H9 (cell line): Measurements from ENCODE around the gene LTF. TPM values are rescaled to one million over a fixed set of nuclear protein-coding genes. Genes with fewer than 3 reads are reported as not detected.

ENCODE experiments used
- DNase-seq: peaks from one replicate; pipeline ENCODE4 v3.0.0-alpha.2; 2017
- H2AFZ ChIP-seq: one replicate; pipeline ENCODE4 v1.6.1; 2013; ENCODE audit warnings: mild to moderate bottlenecking, low read length, control low read depth, moderate library complexity
- H2AK5ac ChIP-seq: 2 replicates; pipeline ENCODE4 v1.6.1; 2013; ENCODE audit warnings: low read length, control low read depth, mixed read lengths; ENCODE audit not compliant: insufficient read length
- H2BK120ac ChIP-seq: one replicate; pipeline ENCODE4 v1.6.1; 2013; ENCODE audit warnings: low read depth, mild to moderate bottlenecking, low read length, control low read depth, inconsistent platforms; ENCODE audit not compliant: poor library complexity, severe bottlenecking
- H2BK12ac ChIP-seq: 2 replicates; pipeline ENCODE4 v1.6.1; 2013; ENCODE audit warnings: low read length, control low read depth, mixed read lengths, low read depth; ENCODE audit not compliant: insufficient read length
- H2BK15ac ChIP-seq: 2 replicates; pipeline ENCODE4 v1.6.1; 2013; ENCODE audit warnings: low read depth, low read length, control low read depth
- H2BK20ac ChIP-seq: one replicate; pipeline ENCODE4 v1.6.1; 2013; ENCODE audit warnings: low read depth, mild to moderate bottlenecking, low read length, control low read depth, inconsistent platforms; ENCODE audit not compliant: poor library complexity, severe bottlenecking
- H2BK5ac ChIP-seq: 2 replicates; pipeline ENCODE4 v1.6.1; 2013; ENCODE audit warnings: low read length, control low read depth, mixed read lengths; ENCODE audit not compliant: insufficient read length
- H3K14ac ChIP-seq: 2 replicates; pipeline ENCODE4 v1.6.1; 2013; ENCODE audit warnings: low read length, control low read depth; ENCODE audit not compliant: insufficient read depth
- H3K18ac ChIP-seq: 2 replicates; pipeline ENCODE4 v1.6.1; 2013; ENCODE audit warnings: low read depth, mild to moderate bottlenecking, mixed read lengths, low read length, control low read depth; ENCODE audit not compliant: insufficient read length
- H3K23ac ChIP-seq: 2 replicates; pipeline ENCODE4 v1.6.1; 2013; ENCODE audit warnings: low read length, control low read depth, mixed read lengths, low read depth; ENCODE audit not compliant: insufficient read length
- H3K23me2 ChIP-seq: 2 replicates; pipeline ENCODE4 v1.6.1; 2013; ENCODE audit warnings: low read depth, mild to moderate bottlenecking, mixed read lengths, low read length, control low read depth; ENCODE audit not compliant: insufficient read length, poor library complexity, severe bottlenecking
- H3K27ac ChIP-seq: 2 replicates; pipeline ENCODE4 v1.5.1; 2013; ENCODE audit warnings: low read length, control low read depth, mixed read lengths, low read depth; ENCODE audit not compliant: insufficient read length
- H3K27me3 ChIP-seq: 2 replicates; pipeline ENCODE4 v1.6.1; 2013; ENCODE audit warnings: low read length, control low read depth, inconsistent platforms; ENCODE audit not compliant: insufficient read depth
- H3K4ac ChIP-seq: 2 replicates; pipeline ENCODE4 v1.6.1; 2013; ENCODE audit warnings: low read depth, mild to moderate bottlenecking, control low read depth, inconsistent platforms, low read length, moderate library complexity
- H3K4me1 ChIP-seq: 2 replicates; pipeline ENCODE4 v1.6.1; 2013; ENCODE audit warnings: low read length, control low read depth, inconsistent platforms; ENCODE audit not compliant: insufficient read depth
- H3K4me2 ChIP-seq: 2 replicates; pipeline ENCODE4 v1.6.1; 2013; ENCODE audit warnings: low read length, control low read depth, mixed read lengths; ENCODE audit not compliant: insufficient read length, insufficient read depth
- H3K56ac ChIP-seq: 2 replicates; pipeline ENCODE4 v1.6.1; 2013; ENCODE audit warnings: low read depth, mild to moderate bottlenecking, mixed read lengths, low read length, control low read depth; ENCODE audit not compliant: insufficient read length
- H3K79me1 ChIP-seq: 2 replicates; pipeline ENCODE4 v1.6.1; 2013; ENCODE audit warnings: low read depth, mild to moderate bottlenecking, moderate library complexity, low read length, control low read depth, inconsistent platforms; ENCODE audit not compliant: insufficient read depth, poor library complexity, severe bottlenecking
- H3K79me2 ChIP-seq: 2 replicates; pipeline ENCODE4 v1.6.1; 2013; ENCODE audit warnings: low read length, control low read depth, inconsistent platforms; ENCODE audit not compliant: insufficient read depth
- H3K9ac ChIP-seq: 2 replicates; pipeline ENCODE4 v1.6.1; 2013; ENCODE audit warnings: low read length, control low read depth, mixed read lengths; ENCODE audit not compliant: insufficient read length; ENCODE audit errors: extremely low read depth
- H3K9me3 ChIP-seq: one replicate; pipeline ENCODE4 v1.6.1; 2013; ENCODE audit warnings: low read depth, low read length, inconsistent platforms; ENCODE audit not compliant: control insufficient read depth
- H3T11ph ChIP-seq: one replicate; pipeline ENCODE4 v1.6.1; 2013; ENCODE audit warnings: mild to moderate bottlenecking, low read length, control low read depth, inconsistent platforms
- H4K20me1 ChIP-seq: one replicate; pipeline ENCODE4 v1.6.1; 2013; ENCODE audit not compliant: control insufficient read depth, insufficient read length, insufficient read depth
- H4K5ac ChIP-seq: 2 replicates; pipeline ENCODE4 v1.6.1; 2013; ENCODE audit warnings: low read depth, mild to moderate bottlenecking, mixed read lengths, low read length, control low read depth; ENCODE audit not compliant: insufficient read length
- H4K8ac ChIP-seq: replicated peaks from 2 replicates; pipeline ENCODE4 v1.6.1; 2013; ENCODE audit warnings: low read length, control low read depth, mixed read lengths, low read depth; ENCODE audit not compliant: insufficient read length
- H4K91ac ChIP-seq: 2 replicates; pipeline ENCODE4 v1.6.1; 2013; ENCODE audit warnings: low read depth, mild to moderate bottlenecking, moderate library complexity, mixed read lengths, low read length, control low read depth; ENCODE audit not compliant: insufficient read length
- H3K27ac Mint-ChIP-seq, 3 experiments: 2 replicates in 2 of 3; 3 replicates in 1 of 3; pipeline ENCODE4 v1.8.0; 2020 to 2021; ENCODE audit warnings: mixed read lengths in 3 of 3, mild to moderate bottlenecking in 1 of 3, moderate library complexity in 1 of 3
- H3K27me3 Mint-ChIP-seq: 2 replicates; pipeline ENCODE4 v1.8.0; 2021; ENCODE audit warnings: low read depth, mild to moderate bottlenecking, moderate library complexity, mixed read lengths
- H3K36me3 Mint-ChIP-seq, 3 experiments: 2 replicates in 2 of 3; 3 replicates in 1 of 3; pipeline ENCODE4 v1.8.0; 2020 to 2021; ENCODE audit warnings: low read depth in 3 of 3, mixed read lengths in 3 of 3; ENCODE audit not compliant: insufficient read depth in 1 of 3
- H3K4me1 Mint-ChIP-seq, 2 experiments: 2 replicates each; pipeline ENCODE4 v1.8.0; 2020; ENCODE audit warnings: mixed read lengths in 2 of 2
- H3K4me3 Mint-ChIP-seq, 2 experiments: 2 replicates in 1 of 2; 3 replicates in 1 of 2; pipeline ENCODE4 v1.8.0; 2020 to 2021; ENCODE audit warnings: mild to moderate bottlenecking in 2 of 2, mixed read lengths in 2 of 2, moderate library complexity in 1 of 2
- H3K9me3 Mint-ChIP-seq, 2 experiments: 2 replicates in 1 of 2; 3 replicates in 1 of 2; pipeline ENCODE4 v1.8.0; 2020; ENCODE audit warnings: mild to moderate bottlenecking in 2 of 2, mixed read lengths in 2 of 2, moderate library complexity in 1 of 2
- CTCF ChIP-seq: fragments of 200-600 bp; sonication (generic); conservative IDR thresholded peaks from 3 replicates; pipeline ENCODE4 v1.8.0; 2021; ENCODE audit warnings: antibody characterized with exemption, mild to moderate bottlenecking
- WGBS: extraction: QIAGEN DNeasy Blood & Tissue Kit; methylation state at CpG from one replicate; pipeline ENCODE4 v1.1.7; 2013; ENCODE audit warnings: missing lambda C conversion rate, low lambda C conversion rate, mixed read lengths; ENCODE audit not compliant: insufficient read length; ENCODE audit errors: extremely low coverage; 5-methylcytosine and 5-hydroxymethylcytosine counted together
- total RNA-seq: library from RNA; stranded (reverse); gene quantifications from 2 replicates; pipeline ENCODE4 v1.2.1, GENCODE V29; 2021

Gene LTF
- total RNA-seq, 1 experiment from 2014 or later, result not detected

DNA sequence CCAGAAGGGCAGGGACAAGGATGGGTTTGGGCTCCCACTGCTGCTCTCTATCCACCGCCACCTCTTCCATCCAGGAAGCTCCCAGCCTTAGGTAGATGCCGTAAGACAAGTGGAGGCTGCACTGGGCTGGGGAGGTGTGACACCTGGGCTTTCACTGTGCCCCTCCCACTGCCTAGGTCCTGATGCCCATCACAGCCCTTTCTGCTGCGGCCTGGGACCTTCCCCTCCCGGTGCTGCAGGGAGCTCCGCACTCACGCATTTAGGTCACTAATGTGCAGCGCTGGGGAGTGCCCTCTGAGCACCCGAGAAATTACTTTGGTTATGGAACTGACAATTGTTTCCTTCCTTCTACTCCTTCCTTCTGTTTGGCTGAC, 850 bp downstream of the LTF start:
- Mint-ChIP-seq H3K4me1 (peaks cover 0 to 4% of the 10 kb centered on the region in 2 experiments; a peak in 2 of 4 replicates), H3K36me3 (no peaks in the 10 kb centered on the region)

More for the DNA sequence above, 850 bp downstream of the LTF start:
- no peak overlapping the region for H3K18ac ChIP-seq
- DNase-seq, result peak; percentile 24
- no peak overlapping the region for H2BK15ac ChIP-seq
- H3K56ac ChIP-seq, result no peak overlapping the region
- no peak overlapping the region for H2BK12ac ChIP-seq
- peaks cover 0 to 8% of the 10 kb centered on the region in 2 experiments; a peak in 1 of 5 replicates for H3K9me3 Mint-ChIP-seq
- no peak overlapping the region for H2BK5ac ChIP-seq
- no CpG with 5 or more reads among the region's 8 CpGs for WGBS
- no peak overlapping the region for H2AK5ac ChIP-seq
- no peak overlapping the region for H3K4ac ChIP-seq
- H4K91ac ChIP-seq, result no peak overlapping the region
- H2AFZ ChIP-seq, result no peak overlapping the region
- TF ChIP-seq CTCF, result no peak
- no peak overlapping the region for H3K4me2 ChIP-seq
- H3K79me1 ChIP-seq, result no peaks in the 10 kb centered on the region
- no peak overlapping the region for H3K9ac ChIP-seq
- no peak overlapping the region for H3T11ph ChIP-seq
- H3K27ac ChIP-seq, result no peak overlapping the region
- H3K79me2 ChIP-seq, result no peaks in the 10 kb centered on the region
- H3K27ac Mint-ChIP-seq, result no peak overlapping the region
- H3K23ac ChIP-seq, result no peak overlapping the region
- no peaks in the 10 kb centered on the region; the same call in 1 of the 2 replicates for H3K27me3 ChIP-seq
- no peaks in the 10 kb centered on the region for H3K23me2 ChIP-seq
- no peaks in the 10 kb centered on the region for H3K4me1 ChIP-seq
- no peak overlapping the region for H2BK20ac ChIP-seq
- peaks cover 14% of the 10 kb centered on the region for H3K27me3 Mint-ChIP-seq
- no peak overlapping the region for H4K5ac ChIP-seq
- no peaks in the 10 kb centered on the region for H4K20me1 ChIP-seq
- no peak overlapping the region for H3K4me3 Mint-ChIP-seq
- no peak overlapping the region for H4K8ac ChIP-seq
- H2BK120ac ChIP-seq, result no peak overlapping the region
- no peak overlapping the region; the same call in 1 of the 2 replicates for H3K14ac ChIP-seq
- H3K9me3 ChIP-seq, result no peaks in the 10 kb centered on the region
